ENCODE results near the gene KRTAP16-1.
A peak's percentile ranks its signal among the peaks of the same experiment; 100 is the strongest.
"Not testable (repeated sequence)": the region's sequence is repeated elsewhere in the genome, so short reads cannot be mapped to it uniquely, and the experiment has no call there.

Gene KRTAP16-1, protein sequence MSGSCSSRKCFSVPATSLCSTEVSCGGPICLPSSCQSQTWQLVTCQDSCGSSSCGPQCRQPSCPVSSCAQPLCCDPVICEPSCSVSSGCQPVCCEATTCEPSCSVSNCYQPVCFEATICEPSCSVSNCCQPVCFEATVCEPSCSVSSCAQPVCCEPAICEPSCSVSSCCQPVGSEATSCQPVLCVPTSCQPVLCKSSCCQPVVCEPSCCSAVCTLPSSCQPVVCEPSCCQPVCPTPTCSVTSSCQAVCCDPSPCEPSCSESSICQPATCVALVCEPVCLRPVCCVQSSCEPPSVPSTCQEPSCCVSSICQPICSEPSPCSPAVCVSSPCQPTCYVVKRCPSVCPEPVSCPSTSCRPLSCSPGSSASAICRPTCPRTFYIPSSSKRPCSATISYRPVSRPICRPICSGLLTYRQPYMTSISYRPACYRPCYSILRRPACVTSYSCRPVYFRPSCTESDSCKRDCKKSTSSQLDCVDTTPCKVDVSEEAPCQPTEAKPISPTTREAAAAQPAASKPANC

GRCh38 chr17:41308918-41309359, at the start of gene KRTAP16-1:
TSS of gene KRTAP16-1 (minus strand) at chr17:41309309. CDS start at chr17:41309253, 56 bp downstream.
- peak; percentile 45 for DNase-seq (ENCODE audit: low read depth)

DNA sequence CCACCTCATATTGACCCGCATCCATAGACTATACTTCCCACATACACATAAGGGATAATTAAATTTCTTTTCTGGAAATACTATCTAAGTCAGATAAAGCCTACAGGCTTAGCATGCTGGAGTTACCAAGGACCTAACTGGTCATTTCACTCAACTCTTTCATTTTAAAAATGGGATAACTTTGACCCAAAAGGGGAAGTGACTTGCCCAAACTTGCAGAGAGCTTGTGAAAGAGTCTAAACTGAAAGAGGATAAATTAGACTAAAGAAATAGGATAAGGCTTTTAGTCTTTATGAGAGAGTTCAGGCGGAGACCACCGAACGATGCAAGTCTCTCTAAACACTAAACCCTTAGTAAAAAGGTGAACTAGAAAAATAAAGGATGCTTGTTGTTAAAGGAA, 45.4 kb upstream of the KRTAP16-1 start:
- no peak for DNase-seq (ENCODE audit: low read depth)

- no peak for DNase-seq (ENCODE audit: low read depth)
Measured at GRCh38 chr17:41352597-41353366, 43.7 kb upstream of the KRTAP16-1 start.

- no peak for DNase-seq (ENCODE audit: low read depth)
Measured at GRCh38 chr17:41351177-41351576, 42.1 kb upstream of the KRTAP16-1 start.

DNA sequence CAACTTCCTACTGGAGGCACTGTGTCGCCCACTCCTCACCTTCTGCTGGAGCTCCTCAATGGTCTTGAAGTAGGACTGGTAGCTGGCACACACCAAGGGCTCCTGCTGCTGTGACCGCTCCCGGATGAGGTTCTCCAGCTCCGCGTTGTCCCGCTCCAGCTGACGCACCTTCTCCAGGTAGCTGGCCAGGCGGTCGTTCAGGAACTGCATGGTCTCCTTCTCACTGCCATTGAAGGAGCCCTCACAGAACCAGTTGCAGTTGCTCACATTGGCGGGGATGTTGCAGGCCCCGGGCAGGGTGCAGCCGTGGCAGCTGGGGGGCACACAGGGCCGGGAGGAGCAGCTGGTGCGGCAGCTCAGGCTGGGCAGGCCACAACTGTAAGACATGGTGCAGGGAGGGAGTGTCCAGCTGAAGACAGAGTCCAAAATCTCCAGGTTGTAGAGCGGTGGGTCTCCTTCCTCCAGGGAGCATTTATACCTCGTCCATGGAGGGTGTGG, 41.3 kb upstream of the KRTAP16-1 start, which contains the start of gene KRT33A:
Gene KRT33A (minus strand): TSS at position 448 of the 498 bp plus-strand sequence. CDS start 61 bp downstream, at position 387.
- DNase-seq (ENCODE audit: low read depth) = not testable (repeated sequence)

DNA sequence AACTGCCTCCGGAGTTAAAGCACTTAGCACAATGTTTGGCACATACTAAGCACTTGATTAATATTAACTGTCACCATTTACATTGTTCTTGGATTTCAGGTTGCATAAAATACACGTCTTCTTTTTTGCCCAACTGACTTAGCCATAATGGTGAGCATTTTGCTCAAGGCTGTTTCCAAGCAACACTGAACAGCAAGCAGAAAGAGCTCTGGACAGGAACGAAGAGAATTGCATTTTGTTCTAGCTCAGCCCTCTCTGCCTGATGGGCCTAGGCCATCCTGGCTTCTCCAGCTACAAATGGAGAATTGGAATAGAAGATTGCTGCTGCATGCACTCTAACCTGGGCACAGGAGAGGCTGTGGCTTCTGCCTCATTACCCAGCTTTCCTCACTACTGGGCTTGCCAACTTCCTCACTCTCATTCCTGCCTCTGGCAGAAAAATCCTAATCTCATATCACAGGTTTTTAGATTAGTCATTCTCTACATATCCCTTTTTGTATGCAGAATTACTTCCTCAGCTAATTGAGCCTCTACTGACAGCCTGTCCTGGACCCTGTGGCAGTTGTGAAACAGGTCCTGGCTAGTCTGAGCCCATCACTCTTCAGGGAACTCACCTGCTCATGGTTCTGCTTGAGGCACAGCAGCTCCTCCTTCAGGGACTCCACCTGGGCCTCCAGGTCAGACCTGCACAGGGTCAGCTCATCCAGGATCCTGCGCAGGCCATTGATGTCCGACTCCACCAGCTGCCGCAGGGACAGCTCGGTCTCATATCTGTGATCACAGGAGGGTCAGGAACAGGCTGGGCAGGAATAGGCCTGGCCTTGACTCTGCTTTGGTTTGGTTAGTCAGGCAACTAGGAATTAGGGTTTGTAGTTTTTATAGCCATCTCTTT, 39.0 kb upstream of the KRTAP16-1 start:
- no peak for DNase-seq (ENCODE audit: low read depth)

GRCh38 chr17:41346421-41346820, 37.3 kb upstream of the KRTAP16-1 start:
- DNase-seq (ENCODE audit: low read depth) = not testable (repeated sequence)

GRCh38 chr17:41345992-41346391, 36.9 kb upstream of the KRTAP16-1 start:
- no peak for DNase-seq (ENCODE audit: low read depth)

- DNase-seq (ENCODE audit: low read depth) = no peak
Measured at GRCh38 chr17:41343029-41343428, 33.9 kb upstream of the KRTAP16-1 start.

- no peak for DNase-seq (ENCODE audit: low read depth)
Measured at GRCh38 chr17:41340934-41341861, 32.1 kb upstream of the KRTAP16-1 start.

DNA sequence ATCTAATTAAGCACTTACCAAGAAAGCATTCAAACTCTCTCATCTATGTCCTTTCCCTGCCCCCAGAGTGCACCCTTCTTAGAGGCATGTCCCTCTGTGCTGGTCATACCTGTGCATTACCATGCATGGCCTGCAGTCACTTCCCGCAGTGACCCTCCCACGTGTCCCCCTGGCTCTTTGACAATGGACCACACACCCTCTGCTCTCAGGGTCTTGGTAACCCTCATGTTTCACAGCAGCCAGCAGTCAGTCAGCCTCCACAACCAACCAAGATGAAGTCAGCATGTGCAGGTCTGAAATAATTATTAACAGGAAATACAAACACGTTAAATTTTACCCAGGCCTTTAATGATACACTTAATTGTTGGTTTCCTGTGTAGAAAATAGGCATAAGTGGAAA, 31.4 kb upstream of the KRTAP16-1 start:
- no peak for DNase-seq (ENCODE audit: low read depth)

DNA sequence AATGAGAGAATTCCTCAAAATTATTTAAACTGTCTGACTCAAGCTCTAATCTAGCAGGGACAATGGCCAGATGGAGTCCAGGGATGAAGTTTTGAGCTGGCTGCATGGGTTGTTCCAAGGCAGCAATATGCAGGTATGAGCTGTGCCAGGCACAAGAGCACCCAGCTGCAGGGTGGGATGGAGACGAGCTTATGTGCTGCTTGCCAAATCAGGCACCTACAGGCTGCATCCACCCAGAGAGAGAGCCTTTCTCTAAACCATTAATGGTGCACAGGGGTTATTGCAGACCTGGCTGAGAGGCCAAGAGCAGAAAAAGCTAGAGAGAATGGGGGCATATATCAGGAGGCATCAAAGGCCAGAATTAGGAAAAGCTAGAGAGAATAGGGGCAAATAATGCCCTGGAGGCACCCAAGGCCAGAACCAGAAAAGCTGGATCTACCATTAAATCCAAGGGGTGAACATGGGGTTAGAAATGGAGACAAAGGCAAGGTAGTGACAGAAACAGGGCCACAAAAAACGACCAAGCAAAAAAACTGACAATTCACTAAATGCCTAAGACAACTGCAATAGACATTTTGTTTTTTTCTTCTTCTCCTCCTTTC, 30.6 kb upstream of the KRTAP16-1 start:
- DNase-seq (ENCODE audit: low read depth) = no peak

- no peak for DNase-seq (ENCODE audit: low read depth)
Measured at GRCh38 chr17:41338961-41339485, 29.9 kb upstream of the KRTAP16-1 start.

DNA sequence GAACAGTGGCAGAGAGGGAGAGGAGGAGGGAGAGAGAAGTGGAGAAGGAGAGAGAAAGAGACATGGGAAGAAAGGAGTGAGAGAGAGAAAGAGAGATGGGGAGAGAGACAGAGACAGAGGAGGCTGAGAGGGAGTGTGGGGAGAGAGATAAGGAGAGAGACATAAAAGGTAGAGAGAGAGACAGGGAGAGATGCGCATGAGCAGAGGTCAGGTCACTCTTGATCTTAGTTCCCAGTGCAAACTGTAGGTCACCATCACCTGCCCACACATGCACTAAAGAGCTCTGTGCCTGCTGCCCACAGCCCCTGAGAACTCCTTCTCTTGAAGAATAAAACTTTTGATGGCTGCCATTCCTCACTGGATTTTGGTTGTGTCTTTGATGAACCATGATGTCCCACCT, 26.6 kb upstream of the KRTAP16-1 start:
- no peak for DNase-seq (ENCODE audit: low read depth)

DNA sequence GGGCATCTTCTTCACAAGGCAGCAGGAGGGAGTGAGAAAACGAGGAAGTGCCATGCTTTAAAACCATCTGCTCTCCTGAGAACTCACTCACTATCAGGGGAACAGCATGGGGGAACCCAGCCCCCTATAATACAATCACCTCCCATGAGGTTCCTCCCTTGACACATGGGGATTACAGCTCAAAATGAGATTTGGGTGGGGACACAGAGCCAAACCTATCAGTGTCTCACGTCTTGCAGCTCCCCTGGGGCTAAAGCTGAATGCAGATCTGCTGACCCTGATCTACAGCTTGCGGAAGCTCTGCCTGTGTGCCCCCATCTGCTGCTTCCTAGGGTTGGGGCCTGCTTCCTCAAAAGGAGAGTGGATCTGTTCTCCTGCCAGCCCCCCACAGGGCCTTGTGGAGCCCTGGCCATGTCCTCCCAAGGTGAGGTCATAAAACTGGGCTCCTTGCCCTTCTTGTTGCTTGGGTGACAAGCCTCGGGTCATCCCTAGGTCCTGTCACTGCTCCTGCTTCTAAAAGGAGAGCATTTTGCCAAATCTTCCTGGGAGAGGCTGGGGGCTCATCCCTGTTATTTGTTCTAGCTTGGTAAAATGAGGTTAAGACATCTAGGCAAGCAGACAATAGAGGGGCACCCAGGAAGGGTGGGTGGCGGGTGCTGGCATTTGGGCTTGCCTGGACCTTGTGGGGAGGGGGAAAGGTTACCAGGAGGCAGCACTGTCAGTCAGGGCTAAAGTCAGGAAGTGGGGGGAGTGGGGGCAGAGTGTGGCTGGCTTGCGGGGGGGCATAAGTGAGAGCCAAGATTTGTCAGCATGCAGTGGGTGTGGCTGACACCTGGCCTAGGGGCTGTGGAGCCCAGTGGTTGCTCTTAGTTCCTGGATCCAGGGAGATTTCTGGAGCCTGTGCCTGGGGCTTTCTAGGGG, 25.5 kb upstream of the KRTAP16-1 start:
- no peak for DNase-seq (ENCODE audit: low read depth)

DNA sequence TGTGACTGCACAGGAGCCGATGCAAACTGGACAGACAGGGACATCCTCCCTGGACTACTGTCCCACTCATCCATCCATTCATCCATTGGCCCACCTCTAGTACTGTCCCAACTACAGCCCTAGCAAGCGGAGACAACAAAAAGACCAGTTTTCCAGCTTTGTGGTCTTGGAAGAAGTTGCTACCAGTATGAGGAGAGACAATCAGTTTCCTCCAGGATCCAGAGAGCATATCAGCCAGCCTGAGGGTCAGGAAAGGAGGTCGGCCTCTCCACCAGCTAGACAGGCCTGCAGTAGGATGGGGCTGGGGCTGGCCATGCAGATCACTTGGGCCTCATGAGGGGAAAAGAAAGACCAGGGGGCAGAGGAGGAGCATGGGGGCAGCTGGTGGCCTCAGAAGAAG, 24.7 kb upstream of the KRTAP16-1 start:
- no peak for DNase-seq (ENCODE audit: low read depth)

DNA sequence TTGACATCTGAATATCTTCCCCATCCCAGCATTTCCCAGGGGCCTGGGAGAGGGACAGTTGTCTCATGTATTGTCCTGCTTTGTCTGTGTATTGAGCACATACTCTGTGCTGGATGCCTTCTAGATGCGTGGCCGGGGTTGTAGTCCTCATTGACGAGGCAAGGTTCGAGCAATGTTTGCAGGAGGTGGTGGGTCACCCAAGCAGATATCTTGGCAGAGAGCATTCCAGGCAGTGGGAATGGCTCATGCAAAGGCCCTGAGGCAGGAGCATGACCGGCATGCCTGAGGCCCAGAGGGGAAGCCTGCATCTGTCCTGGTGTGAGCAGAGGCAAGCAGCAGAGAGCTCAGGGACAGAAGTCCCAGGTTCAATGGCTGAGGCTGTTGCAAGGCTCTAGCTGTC, 24.0 kb upstream of the KRTAP16-1 start:
- DNase-seq (ENCODE audit: low read depth) = no peak

GRCh38 chr17:41332239-41332638, 23.1 kb upstream of the KRTAP16-1 start:
- no peak for DNase-seq (ENCODE audit: low read depth)

GRCh38 chr17:41331606-41332005, 22.5 kb upstream of the KRTAP16-1 start:
- DNase-seq (ENCODE audit: low read depth) = no peak
